Neural cell (in vitro differentiated cells): ENCODE data around the gene TRAPPC1.

Experiments used
- EZH2 ChIP-seq: fragments of 200-600, 300-800 bp; shearing (Covaris generic), sonication (generic); IDR thresholded peaks from 2 replicates; pipeline ENCODE4 v1.6.1; 2014; ENCODE audit warnings: antibody characterized with exemption, low read length, borderline replicate concordance, mild to moderate bottlenecking; ENCODE audit not compliant: insufficient read depth, poor library complexity, severe bottlenecking
- TF ChIP-seq, protein P1 (sequence below): fragments of 450-650 bp; IDR thresholded peaks from 2 replicates; pipeline ENCODE4 v1.5.1; 2014; ENCODE audit warnings: antibody characterized with exemption, mild to moderate bottlenecking, moderate library complexity; ENCODE audit not compliant: poor library complexity, severe bottlenecking
- TF ChIP-seq, protein P2 (sequence below): IDR thresholded peaks from 2 replicates; pipeline ENCODE4 v1.6.1; 2012; ENCODE audit warnings: borderline replicate concordance

DNA sequence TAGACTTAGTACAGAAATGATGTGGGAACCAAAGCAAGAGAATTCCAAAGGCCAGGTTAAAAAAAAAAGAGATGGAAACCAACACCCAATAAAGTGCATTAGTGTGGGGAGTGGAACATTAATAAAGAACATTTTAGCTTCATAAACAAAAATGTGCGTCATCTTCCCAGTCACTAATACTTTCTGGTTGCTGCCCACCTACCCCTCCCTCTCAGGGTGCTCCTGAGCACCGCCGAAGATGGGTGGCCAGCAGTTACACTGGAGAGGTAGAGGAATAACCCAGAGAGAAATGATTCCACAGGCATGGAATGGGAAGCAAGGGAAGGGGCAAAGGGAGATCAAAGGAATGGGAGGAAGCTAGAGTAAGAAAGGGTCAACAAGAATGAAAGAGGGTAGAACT lies 49.1 kb downstream of the TRAPPC1 start:
- TF ChIP-seq, protein P1, sequence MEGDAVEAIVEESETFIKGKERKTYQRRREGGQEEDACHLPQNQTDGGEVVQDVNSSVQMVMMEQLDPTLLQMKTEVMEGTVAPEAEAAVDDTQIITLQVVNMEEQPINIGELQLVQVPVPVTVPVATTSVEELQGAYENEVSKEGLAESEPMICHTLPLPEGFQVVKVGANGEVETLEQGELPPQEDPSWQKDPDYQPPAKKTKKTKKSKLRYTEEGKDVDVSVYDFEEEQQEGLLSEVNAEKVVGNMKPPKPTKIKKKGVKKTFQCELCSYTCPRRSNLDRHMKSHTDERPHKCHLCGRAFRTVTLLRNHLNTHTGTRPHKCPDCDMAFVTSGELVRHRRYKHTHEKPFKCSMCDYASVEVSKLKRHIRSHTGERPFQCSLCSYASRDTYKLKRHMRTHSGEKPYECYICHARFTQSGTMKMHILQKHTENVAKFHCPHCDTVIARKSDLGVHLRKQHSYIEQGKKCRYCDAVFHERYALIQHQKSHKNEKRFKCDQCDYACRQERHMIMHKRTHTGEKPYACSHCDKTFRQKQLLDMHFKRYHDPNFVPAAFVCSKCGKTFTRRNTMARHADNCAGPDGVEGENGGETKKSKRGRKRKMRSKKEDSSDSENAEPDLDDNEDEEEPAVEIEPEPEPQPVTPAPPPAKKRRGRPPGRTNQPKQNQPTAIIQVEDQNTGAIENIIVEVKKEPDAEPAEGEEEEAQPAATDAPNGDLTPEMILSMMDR, result no peak
- no peak for TF ChIP-seq EZH2
- TF ChIP-seq, protein P2, sequence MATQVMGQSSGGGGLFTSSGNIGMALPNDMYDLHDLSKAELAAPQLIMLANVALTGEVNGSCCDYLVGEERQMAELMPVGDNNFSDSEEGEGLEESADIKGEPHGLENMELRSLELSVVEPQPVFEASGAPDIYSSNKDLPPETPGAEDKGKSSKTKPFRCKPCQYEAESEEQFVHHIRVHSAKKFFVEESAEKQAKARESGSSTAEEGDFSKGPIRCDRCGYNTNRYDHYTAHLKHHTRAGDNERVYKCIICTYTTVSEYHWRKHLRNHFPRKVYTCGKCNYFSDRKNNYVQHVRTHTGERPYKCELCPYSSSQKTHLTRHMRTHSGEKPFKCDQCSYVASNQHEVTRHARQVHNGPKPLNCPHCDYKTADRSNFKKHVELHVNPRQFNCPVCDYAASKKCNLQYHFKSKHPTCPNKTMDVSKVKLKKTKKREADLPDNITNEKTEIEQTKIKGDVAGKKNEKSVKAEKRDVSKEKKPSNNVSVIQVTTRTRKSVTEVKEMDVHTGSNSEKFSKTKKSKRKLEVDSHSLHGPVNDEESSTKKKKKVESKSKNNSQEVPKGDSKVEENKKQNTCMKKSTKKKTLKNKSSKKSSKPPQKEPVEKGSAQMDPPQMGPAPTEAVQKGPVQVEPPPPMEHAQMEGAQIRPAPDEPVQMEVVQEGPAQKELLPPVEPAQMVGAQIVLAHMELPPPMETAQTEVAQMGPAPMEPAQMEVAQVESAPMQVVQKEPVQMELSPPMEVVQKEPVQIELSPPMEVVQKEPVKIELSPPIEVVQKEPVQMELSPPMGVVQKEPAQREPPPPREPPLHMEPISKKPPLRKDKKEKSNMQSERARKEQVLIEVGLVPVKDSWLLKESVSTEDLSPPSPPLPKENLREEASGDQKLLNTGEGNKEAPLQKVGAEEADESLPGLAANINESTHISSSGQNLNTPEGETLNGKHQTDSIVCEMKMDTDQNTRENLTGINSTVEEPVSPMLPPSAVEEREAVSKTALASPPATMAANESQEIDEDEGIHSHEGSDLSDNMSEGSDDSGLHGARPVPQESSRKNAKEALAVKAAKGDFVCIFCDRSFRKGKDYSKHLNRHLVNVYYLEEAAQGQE, result no peak
